Activated CD8-positive, alpha-beta memory T cell treated with anti-CD3 and anti-CD28 coated beads, Interleukin-2, amount 50 U/mL, for 1 hour (primary cell): ENCODE results near the gene OR10J5.
"Not testable (repeated sequence)": the region's sequence is repeated elsewhere in the genome, so short reads cannot be mapped to it uniquely, and the experiment has no call there.

ENCODE experiments used
- DNase-seq: peaks from one replicate; pipeline ENCODE4 v3.0.0-alpha.2; 2020; ENCODE audit errors: extremely low read depth

Gene OR10J5

GRCh38 chr1:159535907-159536306 is at the start of gene OR10J5:
TSS of gene OR10J5 (minus strand) at chr1:159536007. CDS start at chr1:159536007, 0 bp downstream.
- DNase-seq, result no peak

GRCh38 chr1:159584536-159584935 is 48.7 kb upstream of the OR10J5 start:
- DNase-seq, result no peak

- no peak for DNase-seq
These were observed 45.6 kb upstream of the OR10J5 start for GRCh38 chr1:159581422-159581821.

GRCh38 chr1:159580340-159580739 is 44.5 kb upstream of the OR10J5 start:
- no peak for DNase-seq

GRCh38 chr1:159577446-159577845 is 41.6 kb upstream of the OR10J5 start:
- no peak for DNase-seq

- no peak for DNase-seq
These were observed 26.9 kb upstream of the OR10J5 start for GRCh38 chr1:159562680-159563079.

- DNase-seq, result no peak
These were observed 25.7 kb upstream of the OR10J5 start for GRCh38 chr1:159561497-159561896.

GRCh38 chr1:159560599-159560998 is 24.8 kb upstream of the OR10J5 start:
- no peak for DNase-seq

- no peak for DNase-seq
These were observed 21.1 kb upstream of the OR10J5 start for GRCh38 chr1:159556931-159557369.

GRCh38 chr1:159554696-159555095 is 18.9 kb upstream of the OR10J5 start:
- DNase-seq, result no peak

GRCh38 chr1:159554261-159554660 is 18.5 kb upstream of the OR10J5 start:
- no peak for DNase-seq

GRCh38 chr1:159548126-159548525 is 12.3 kb upstream of the OR10J5 start:
- DNase-seq, result no peak

- no peak for DNase-seq
These were observed 2.9 kb downstream of the OR10J5 start for GRCh38 chr1:159532922-159533321.

- DNase-seq, result not testable (repeated sequence)
These were observed 11.0 kb downstream of the OR10J5 start for GRCh38 chr1:159524792-159525191.

GRCh38 chr1:159510229-159510541 is 25.6 kb downstream of the OR10J5 start:
- no peak for DNase-seq

GRCh38 chr1:159509440-159510228 is 26.2 kb downstream of the OR10J5 start:
- no peak for DNase-seq

GRCh38 chr1:159508951-159509350 is 26.9 kb downstream of the OR10J5 start:
- no peak for DNase-seq

- DNase-seq, result no peak
These were observed 30.1 kb downstream of the OR10J5 start for GRCh38 chr1:159505676-159506075.

- DNase-seq, result no peak
These were observed 34.7 kb downstream of the OR10J5 start for GRCh38 chr1:159501082-159501481.

- DNase-seq, result not testable (repeated sequence)
These were observed 41.1 kb downstream of the OR10J5 start for GRCh38 chr1:159494513-159495210.

- DNase-seq, result no peak
These were observed 42.5 kb downstream of the OR10J5 start for GRCh38 chr1:159493354-159493753.

GRCh38 chr1:159492575-159493323 is 43.1 kb downstream of the OR10J5 start:
- no peak for DNase-seq
